GM13976 (cell line): ENCODE results near the gene ARSB.

Source experiments
- DNase-seq: peaks from one replicate; pipeline ENCODE4 v3.0.0; 2012; ENCODE audit warnings: low spot score
- in situ Hi-C: fragments of 300-500 bp; cut with MboI; formaldehyde crosslinking; loops from one replicate; pipeline ENCODE4 v1.12.0; 2022; ENCODE audit warnings: low sequenced_read_pairs, mixed read lengths, inconsistent platforms; ENCODE audit not compliant: unreplicated experiment
- TF ChIP-seq, protein P1 (sequence below): IDR thresholded peaks from 2 replicates; pipeline ENCODE4 v1.5.1; 2012; ENCODE audit warnings: borderline replicate concordance, mild to moderate bottlenecking; ENCODE audit not compliant: insufficient read depth; ENCODE audit errors: extremely low read depth, missing control alignments, control extremely low read depth

The ARSB gene

DNA sequence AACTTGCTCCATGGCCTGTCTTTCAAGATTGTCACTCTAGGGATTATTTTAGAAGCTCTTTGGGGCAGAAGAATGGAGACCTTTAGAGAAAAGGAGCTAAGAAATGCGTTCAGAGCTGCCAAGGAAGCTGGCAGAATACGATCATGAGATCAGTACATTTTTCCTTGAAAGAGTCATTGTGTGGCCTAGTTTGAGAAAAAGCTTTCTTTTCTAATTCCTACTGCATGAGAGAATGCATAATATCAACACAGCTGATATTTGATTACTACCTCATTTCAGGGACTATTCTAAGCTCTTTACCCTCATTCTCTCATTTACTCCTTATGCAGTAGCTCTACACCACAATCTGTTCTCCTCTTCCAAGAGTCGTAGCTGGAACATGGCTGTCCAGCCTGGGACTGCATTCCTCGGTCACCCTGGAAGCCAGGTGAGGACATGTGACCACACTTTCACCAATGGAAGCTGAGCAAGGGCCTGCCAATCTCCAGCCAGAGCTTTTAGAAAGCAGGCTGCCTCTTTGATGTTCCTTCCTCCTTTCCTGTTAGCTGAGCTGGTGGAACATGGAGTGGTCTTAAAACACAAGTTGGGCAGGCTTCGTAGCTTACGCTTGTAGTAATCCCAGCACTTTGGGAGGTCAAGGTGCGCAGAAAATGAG lies 237.3 kb downstream of the ARSB start:
- in situ Hi-C loops, result no loop called here
- DNase-seq, result no peak
- TF ChIP-seq, protein P1, sequence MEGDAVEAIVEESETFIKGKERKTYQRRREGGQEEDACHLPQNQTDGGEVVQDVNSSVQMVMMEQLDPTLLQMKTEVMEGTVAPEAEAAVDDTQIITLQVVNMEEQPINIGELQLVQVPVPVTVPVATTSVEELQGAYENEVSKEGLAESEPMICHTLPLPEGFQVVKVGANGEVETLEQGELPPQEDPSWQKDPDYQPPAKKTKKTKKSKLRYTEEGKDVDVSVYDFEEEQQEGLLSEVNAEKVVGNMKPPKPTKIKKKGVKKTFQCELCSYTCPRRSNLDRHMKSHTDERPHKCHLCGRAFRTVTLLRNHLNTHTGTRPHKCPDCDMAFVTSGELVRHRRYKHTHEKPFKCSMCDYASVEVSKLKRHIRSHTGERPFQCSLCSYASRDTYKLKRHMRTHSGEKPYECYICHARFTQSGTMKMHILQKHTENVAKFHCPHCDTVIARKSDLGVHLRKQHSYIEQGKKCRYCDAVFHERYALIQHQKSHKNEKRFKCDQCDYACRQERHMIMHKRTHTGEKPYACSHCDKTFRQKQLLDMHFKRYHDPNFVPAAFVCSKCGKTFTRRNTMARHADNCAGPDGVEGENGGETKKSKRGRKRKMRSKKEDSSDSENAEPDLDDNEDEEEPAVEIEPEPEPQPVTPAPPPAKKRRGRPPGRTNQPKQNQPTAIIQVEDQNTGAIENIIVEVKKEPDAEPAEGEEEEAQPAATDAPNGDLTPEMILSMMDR, result no peak

DNA sequence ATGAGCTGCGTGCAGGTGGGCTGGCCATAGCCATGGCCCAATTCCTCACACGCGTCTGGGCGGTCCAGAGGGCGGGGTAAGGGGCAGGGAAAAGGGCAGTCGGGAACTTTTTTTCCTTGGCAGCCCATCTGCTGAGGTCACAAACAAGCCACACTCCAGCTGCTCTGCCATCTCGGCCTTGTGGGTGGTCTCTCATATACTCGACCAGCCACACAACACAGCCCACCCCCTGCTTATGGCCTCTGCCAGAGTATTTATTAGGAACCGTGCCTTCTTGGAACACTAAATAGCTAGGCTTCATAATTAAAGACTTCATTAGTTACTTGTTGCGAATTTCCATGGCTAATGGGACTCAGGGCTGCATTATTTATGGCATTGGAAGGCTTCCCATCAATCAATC lies 238.1 kb downstream of the ARSB start:
- in situ Hi-C loops, result no loop called here
- TF ChIP-seq, protein P1, result no peak
- no peak for DNase-seq

DNA sequence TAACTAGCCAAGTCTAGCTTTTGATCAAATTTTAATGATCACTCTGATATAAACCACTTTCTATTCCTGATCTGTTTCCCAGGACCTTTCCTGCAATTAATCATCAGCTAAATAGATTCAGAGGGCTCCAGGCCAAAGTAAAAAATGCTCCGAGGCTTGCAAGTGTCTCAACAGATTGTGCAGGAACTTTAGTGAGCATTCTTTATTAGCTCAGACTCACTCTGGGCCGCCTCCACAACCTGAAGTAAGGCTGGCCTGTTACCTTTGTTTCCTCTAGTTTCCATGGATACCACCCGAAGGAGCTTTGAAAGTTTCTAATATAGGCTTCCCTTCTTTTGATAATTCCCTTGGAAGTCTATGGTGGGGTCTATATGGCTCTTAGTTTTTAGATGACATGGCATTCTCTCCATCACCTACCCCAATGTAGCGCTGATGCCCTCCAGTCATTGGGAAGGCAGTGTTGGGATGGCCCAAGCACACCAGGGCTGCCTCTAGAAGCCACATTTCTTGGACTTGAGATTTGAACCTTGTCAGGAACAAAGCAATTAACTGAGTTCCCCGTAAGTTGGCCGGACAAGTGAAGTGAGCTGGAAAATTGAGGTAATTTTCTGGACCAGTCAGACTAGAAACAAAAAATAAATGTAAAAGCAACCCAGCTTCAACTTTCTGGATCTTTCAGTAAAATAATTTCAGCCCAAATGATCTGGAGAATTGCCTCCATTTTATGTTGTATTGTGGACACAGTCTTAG lies 238.9 kb downstream of the ARSB start:
- in situ Hi-C loops, result no loop called here
- DNase-seq, result no peak
- TF ChIP-seq, protein P1, result no peak

DNA sequence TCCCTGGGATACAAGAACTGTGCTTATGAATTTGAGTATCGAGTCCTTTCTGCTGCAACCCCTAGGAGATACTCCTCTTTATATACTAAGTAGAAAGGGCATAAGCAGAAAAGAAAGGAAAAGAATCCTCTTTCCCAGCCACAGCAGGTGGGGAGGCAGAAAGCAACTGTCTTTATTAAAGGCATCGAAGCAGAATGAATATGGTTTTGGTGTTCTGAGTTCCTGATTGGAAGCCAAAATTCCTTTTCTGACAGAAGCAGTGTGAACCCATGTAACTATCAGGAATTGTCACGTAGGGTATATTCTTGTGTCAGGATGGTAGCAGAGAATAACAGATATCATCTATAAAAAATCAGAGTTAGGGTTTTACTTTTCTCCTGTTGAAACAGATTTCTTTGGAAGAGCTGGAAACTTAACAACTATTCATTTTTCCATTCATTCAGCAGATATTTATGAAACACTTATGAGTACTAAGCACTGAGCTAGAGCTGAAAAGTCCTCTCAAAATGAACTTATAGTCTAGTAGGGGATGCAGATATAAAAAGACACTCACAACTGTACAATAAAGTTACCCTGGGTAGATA lies 240.1 kb downstream of the ARSB start:
- TF ChIP-seq, protein P1, result no peak
- DNase-seq, result no peak
- in situ Hi-C loops, result no loop called here

DNA sequence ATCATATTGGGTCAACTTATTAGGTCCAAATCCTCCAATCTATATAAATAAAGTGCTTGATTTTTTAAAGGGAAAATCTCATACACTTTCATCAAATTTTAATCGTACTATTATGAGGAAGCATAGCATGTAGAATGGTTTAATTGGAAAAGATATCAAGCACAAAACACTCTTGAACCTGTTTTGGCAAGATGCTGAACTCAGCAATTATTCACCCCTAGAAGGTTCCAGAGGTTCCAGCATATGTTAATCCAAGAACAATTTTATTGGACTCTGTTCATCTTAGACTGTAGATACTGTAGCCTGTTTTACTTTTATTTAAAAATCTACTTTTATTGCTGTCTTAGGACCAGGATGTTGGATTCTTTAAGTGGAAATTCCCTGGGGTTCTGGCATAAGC lies 244.1 kb downstream of the ARSB start:
- TF ChIP-seq, protein P1, result no peak
- no peak for DNase-seq
- in situ Hi-C loops, result no loop called here

DNA sequence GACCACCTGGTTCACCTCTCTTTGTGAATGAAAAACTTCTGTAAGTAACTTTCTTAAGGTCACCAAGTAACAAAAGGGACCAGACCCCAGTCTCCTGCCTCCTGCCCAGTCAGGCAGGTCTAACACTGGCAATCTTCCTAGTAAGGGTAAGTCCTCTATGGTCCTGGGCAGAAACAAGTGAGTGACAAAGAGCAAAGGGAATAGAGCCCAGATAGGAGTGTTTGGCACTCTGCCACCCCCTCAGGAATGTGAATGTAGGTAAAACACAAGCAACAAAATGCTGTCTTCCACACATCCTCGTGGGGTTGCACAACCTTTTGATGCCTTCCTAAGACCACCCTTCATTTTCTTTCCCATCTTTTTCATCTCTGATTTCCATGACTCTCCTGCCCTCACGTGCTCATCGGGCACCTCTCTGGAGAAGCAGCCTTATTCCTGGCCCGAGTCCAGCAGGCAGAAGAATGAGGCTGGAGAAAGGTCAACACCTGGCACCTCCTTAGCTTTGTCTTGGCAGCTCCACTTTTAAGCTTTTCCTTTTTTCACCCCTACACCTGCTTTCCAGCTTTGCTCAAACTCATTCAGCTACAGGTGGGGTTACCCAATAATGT lies 246.3 kb downstream of the ARSB start:
- in situ Hi-C loops, result no loop called here
- TF ChIP-seq, protein P1, result no peak
- no peak for DNase-seq
